Right atrium auricular region (tissue), 2 donors: ENCODE data around the gene ICE2. TPM values are rescaled to one million over a fixed set of nuclear protein-coding genes. Genes with fewer than 3 reads are reported as not detected.

Experiments
- DNase-seq: peaks from one replicate; pipeline ENCODE4 v3.0.0-alpha.2; 2019; ENCODE audit warnings: low spot score
- H3K27ac ChIP-seq, 2 donors: fragments of 200-600 bp; sonication (generic); 1 replicate in 1 of 2; 2 replicates in 1 of 2; pipeline ENCODE4 v1.5.1; 2016 to 2019
- H3K27me3 ChIP-seq, 2 donors: fragments of 200-600 bp; sonication (generic); one replicate each; pipeline versions ENCODE4 v1.5.1 to v1.6.0; 2017 to 2019
- H3K36me3 ChIP-seq: fragments of 200-600 bp; sonication (generic); one replicate; pipeline ENCODE4 v1.5.1; 2016
- H3K4me1 ChIP-seq, 2 donors: fragments of 200-600 bp; sonication (generic); one replicate each; pipeline versions ENCODE4 v1.5.1 to v1.6.0; 2017 to 2019
- H3K4me3 ChIP-seq, 2 donors: fragments of 200-600 bp; sonication (generic); 1 replicate in 1 of 2; 2 replicates in 1 of 2; pipeline ENCODE4 v1.5.1; 2017 to 2019; ENCODE audit warnings: mild to moderate bottlenecking in 1 of 2, moderate library complexity in 1 of 2
- H3K9me3 ChIP-seq, 2 donors: fragments of 200-600 bp; sonication (generic); one replicate each; pipeline ENCODE4 v1.5.1; 2019
- CTCF ChIP-seq, 2 donors: fragments of 200-600 bp; sonication (generic); IDR thresholded peaks; one replicate each; pipeline ENCODE4 v1.5.1; 2019; ENCODE audit warnings: antibody characterized with exemption in 2 of 2
- total RNA-seq, 2 donors: library from RNA; depleted of rRNA; stranded (reverse); fragments of >200 nt; gene quantifications; one replicate each; pipeline ENCODE4 v1.1.0, GENCODE V29; 2016

The ICE2 gene
- total RNA-seq, 2 donors from 2014 or later, result 10.6 to 12.6 TPM

- peaks cover 26% of the 10 kb centered on the region for H3K36me3 ChIP-seq
- DNase-seq, result no peak
- H3K4me3 ChIP-seq, result no peak overlapping the region
- H3K27ac ChIP-seq, result no peak overlapping the region
- no peaks in the 10 kb centered on the region for H3K9me3 ChIP-seq
- TF ChIP-seq CTCF (IDR thresholded peaks at IDR 0.05), result no peak
- H3K4me1 ChIP-seq, result peaks cover 0 to 40% of the 10 kb centered on the region in 2 donors
- H3K27me3 ChIP-seq, result no peaks in the 10 kb centered on the region
Measured at GRCh38 chr15:60509470-60509869, 30.5 kb upstream of the ICE2 start.

- Histone ChIP-seq H3K27me3 (no peaks in the 10 kb centered on the region), H3K9me3 (no peaks in the 10 kb centered on the region), H3K36me3 (peaks cover 16% of the 10 kb centered on the region), H3K4me1 (peaks cover 0 to 40% of the 10 kb centered on the region in 2 donors), H3K4me3 (no peak overlapping the region), H3K27ac (no peak overlapping the region)
- no peak for DNase-seq
- no peak for TF ChIP-seq CTCF (IDR thresholded peaks at IDR 0.05)
Measured at GRCh38 chr15:60508442-60508841, 29.5 kb upstream of the ICE2 start.

GRCh38 chr15:60507596-60508424 is 28.9 kb upstream of the ICE2 start:
- no peak overlapping the region for H3K27ac ChIP-seq
- H3K36me3 ChIP-seq, result peaks cover 13% of the 10 kb centered on the region
- peaks cover 0 to 40% of the 10 kb centered on the region in 2 donors for H3K4me1 ChIP-seq
- H3K27me3 ChIP-seq, result no peaks in the 10 kb centered on the region
- H3K4me3 ChIP-seq, result no peak overlapping the region
- H3K9me3 ChIP-seq, result no peaks in the 10 kb centered on the region
- peak; percentile 76 to 92 for TF ChIP-seq CTCF (IDR thresholded peaks at IDR 0.05)
- no peak for DNase-seq

- no peak for TF ChIP-seq CTCF (IDR thresholded peaks at IDR 0.05)
- DNase-seq, result no peak
- no peaks in the 10 kb centered on the region for H3K27me3 ChIP-seq
- H3K4me3 ChIP-seq, result no peak overlapping the region
- no peaks in the 10 kb centered on the region for H3K4me1 ChIP-seq
- H3K27ac ChIP-seq, result no peak overlapping the region
- no peaks in the 10 kb centered on the region for H3K9me3 ChIP-seq
- H3K36me3 ChIP-seq, result peaks cover 39% of the 10 kb centered on the region
Measured at GRCh38 chr15:60496853-60497252, 17.9 kb upstream of the ICE2 start.

- Histone ChIP-seq H3K36me3 (peaks cover 20% of the 10 kb centered on the region), H3K4me3 (no peak overlapping the region), H3K27ac (no peak overlapping the region), H3K27me3 (no peaks in the 10 kb centered on the region), H3K9me3 (no peaks in the 10 kb centered on the region), H3K4me1 (no peaks in the 10 kb centered on the region)
- TF ChIP-seq CTCF (IDR thresholded peaks at IDR 0.05), result no peak
- DNase-seq, result no peak
Measured at GRCh38 chr15:60494108-60494507, 15.2 kb upstream of the ICE2 start.

GRCh38 chr15:60493166-60493565 is 14.2 kb upstream of the ICE2 start:
- H3K36me3 ChIP-seq, result peaks cover 12% of the 10 kb centered on the region
- no peaks in the 10 kb centered on the region for H3K27me3 ChIP-seq
- H3K27ac ChIP-seq, result no peak overlapping the region
- H3K4me1 ChIP-seq, result no peaks in the 10 kb centered on the region
- no peaks in the 10 kb centered on the region for H3K9me3 ChIP-seq
- TF ChIP-seq CTCF (IDR thresholded peaks at IDR 0.05), result no peak
- DNase-seq, result no peak
- H3K4me3 ChIP-seq, result no peak overlapping the region
